ENCODE results near the gene DNASE1L1.
"Not testable (repeated sequence)": the region's sequence is repeated elsewhere in the genome, so short reads cannot be mapped to it uniquely, and the experiment has no call there.

DNASE1L1 gene

GRCh38 chrX:154403858-154404257, 5.2 kb downstream of the DNASE1L1 start:
- DNase-seq (ENCODE audit: low read depth in 2 of 2): no peak

- no peak for DNase-seq (ENCODE audit: low read depth in 2 of 2)
These were observed 5.9 kb downstream of the DNASE1L1 start for GRCh38 chrX:154403192-154403591.

GRCh38 chrX:154402622-154403127, 6.4 kb downstream of the DNASE1L1 start:
- no peak for DNase-seq (ENCODE audit: low read depth in 2 of 2)

GRCh38 chrX:154401918-154402621, 7.0 kb downstream of the DNASE1L1 start:
- DNase-seq (ENCODE audit: low read depth in 2 of 2): no peak

GRCh38 chrX:154401045-154401799, 7.8 kb downstream of the DNASE1L1 start:
- DNase-seq (ENCODE audit: low read depth in 2 of 2): no peak

GRCh38 chrX:154400369-154400817, 8.7 kb downstream of the DNASE1L1 start:
- DNase-seq (ENCODE audit: low read depth in 2 of 2): not testable (repeated sequence)

- DNase-seq (ENCODE audit: low read depth in 2 of 2): no peak
These were observed 9.3 kb downstream of the DNASE1L1 start for GRCh38 chrX:154399527-154400368.

- peak; percentile 58 to 63 for DNase-seq (ENCODE audit: low read depth in 2 of 2)
These were observed 10.2 kb downstream of the DNASE1L1 start for GRCh38 chrX:154398668-154399526.

GRCh38 chrX:154397888-154398667, 11.0 kb downstream of the DNASE1L1 start, which contains the start of gene RPL10:
TSS of gene RPL10 (plus strand) at chrX:154398377. CDS start at chrX:154398520, 143 bp downstream.
- peak; percentile 72 to 74 for DNase-seq (ENCODE audit: low read depth in 2 of 2)

GRCh38 chrX:154396973-154397887, 11.8 kb downstream of the DNASE1L1 start:
- DNase-seq (ENCODE audit: low read depth in 2 of 2): no peak

- DNase-seq (ENCODE audit: low read depth in 2 of 2): not testable (repeated sequence)
These were observed 12.7 kb downstream of the DNASE1L1 start for GRCh38 chrX:154396363-154396762.

GRCh38 chrX:154389812-154390747, 19.0 kb downstream of the DNASE1L1 start:
- not testable (repeated sequence) for DNase-seq (ENCODE audit: low read depth in 2 of 2)

GRCh38 chrX:154388649-154389048, 20.4 kb downstream of the DNASE1L1 start:
- DNase-seq (ENCODE audit: low read depth in 2 of 2): not testable (repeated sequence)

- DNase-seq (ENCODE audit: low read depth in 2 of 2): not testable (repeated sequence)
These were observed 21.0 kb downstream of the DNASE1L1 start for GRCh38 chrX:154388094-154388493.

- DNase-seq (ENCODE audit: low read depth in 2 of 2): no peak
These were observed 24.7 kb downstream of the DNASE1L1 start for GRCh38 chrX:154384284-154384892.

- no peak for DNase-seq (ENCODE audit: low read depth in 2 of 2)
These were observed 25.4 kb downstream of the DNASE1L1 start for GRCh38 chrX:154383359-154384283.

All from stimulated activated CD8-positive, alpha-beta memory T cell treated with anti-CD3 and anti-CD28 coated beads, Interleukin-7, amount 100 ng/mL, for 1 hour (primary cell).